ENCODE measurements around the gene CYP19A1. TPM values are rescaled to one million over a fixed set of nuclear protein-coding genes. Genes with fewer than 3 reads are reported as not detected.

Gene CYP19A1
- total and polyA plus RNA-seq, 2 of the 8 experiments (the other 6 are each of a cell fraction or from before 2014, with no cell fraction given) = not detected

DNA sequence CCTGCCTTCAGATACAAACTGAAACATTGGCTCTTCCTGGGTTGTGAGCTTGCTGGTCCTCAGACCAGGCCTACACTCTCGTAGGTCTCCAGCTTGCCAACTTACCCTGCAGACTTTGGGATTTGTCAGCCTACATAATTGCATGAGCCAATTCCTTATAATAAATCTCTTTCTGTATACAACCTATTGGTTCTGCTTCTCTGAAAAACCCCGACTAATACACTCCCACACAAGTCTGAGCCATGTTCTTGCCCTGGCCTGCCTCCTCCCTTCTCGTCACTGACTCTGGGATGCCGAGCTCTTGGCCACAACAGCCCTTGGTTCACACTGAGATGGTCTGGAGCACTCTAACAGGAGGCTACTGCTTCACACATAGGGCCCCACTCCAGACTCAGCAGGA lies 9.5 kb downstream of the CYP19A1 start:
- H3K14ac ChIP-seq (ENCODE audit: insufficient read length) = no peak overlapping the region
- H3K9ac ChIP-seq (replicated peaks in 1 of 4; ENCODE audit: extremely low read depth in 1 of 4, low read depth in 3 of 4, low read length in 3 of 4) = no peak overlapping the region
- no peak overlapping the region for H4K5ac ChIP-seq (ENCODE audit: insufficient read length, low read depth, low read length)
- no peak overlapping the region for H3K27ac ChIP-seq (ENCODE audit: low read depth, low read length)
- H3K4ac ChIP-seq (replicated peaks; ENCODE audit: insufficient read length, low read depth, low read length) = no peak overlapping the region
- no peak overlapping the region for H3K23ac ChIP-seq (ENCODE audit: insufficient read length)
- TF ChIP-seq USF2 (IDR thresholded peaks at IDR 0.05; ENCODE audit: low read length) (no peak), NRF1 (IDR thresholded peaks at IDR 0.05; ENCODE audit: low read depth, low read length) (no peak), BACH1 (IDR thresholded peaks at IDR 0.05; ENCODE audit: low read length) (no peak), SP1 (IDR thresholded peaks at IDR 0.05; ENCODE audit: low read depth, low read length) (no peak), KDM1A (IDR thresholded peaks at IDR 0.05; ENCODE audit: borderline replicate concordance, low read length) (no peak), CREB1 (IDR thresholded peaks at IDR 0.05) (no peak), TCF12 (IDR thresholded peaks at IDR 0.05; ENCODE audit: low read depth, low read length) (no peak), TAF1 (IDR thresholded peaks at IDR 0.05; ENCODE audit: low read depth, low read length) (no peak)
- no peak overlapping the region for H3K56ac ChIP-seq (replicated peaks; ENCODE audit: insufficient read length, low read depth, low read length)
- no peak overlapping the region for H2BK15ac ChIP-seq (ENCODE audit: low read length)
- no peak for FAIRE-seq
- no peak overlapping the region for H2BK20ac ChIP-seq (ENCODE audit: low read length)
- no peaks in the 10 kb centered on the region for H3K23me2 ChIP-seq (ENCODE audit: low read depth, low read length)
- 88% methylated on average over 4 of the region's 4 CpGs; no CpG with 5 or more reads in 1 of the 2 experiments for WGBS, 2 experiments (ENCODE audit: extremely low coverage in 1 of 2, insufficient coverage in 1 of 2, insufficient read length in 1 of 2, insufficient replicate concordance in 2 of 2, low coverage in 1 of 2, low lambda C conversion rate in 2 of 2, missing lambda C conversion rate in 1 of 2)
- H2AK5ac ChIP-seq (ENCODE audit: low read depth, low read length) = no peak overlapping the region
- no peaks in the 10 kb centered on the region for H3K9me3 ChIP-seq (ENCODE audit: insufficient read depth in 2 of 2, low read depth in 1 of 2, low read length in 1 of 2)
- no peak overlapping the region for H4K91ac ChIP-seq (replicated peaks; ENCODE audit: insufficient read length, low read length)
- no peak overlapping the region for H3K4me2 ChIP-seq (ENCODE audit: insufficient read depth in 1 of 2, low read depth in 2 of 2, low read length in 2 of 2)
- no peaks in the 10 kb centered on the region for H3K79me1 ChIP-seq (ENCODE audit: low read depth, low read length)
- no peak overlapping the region for H2BK120ac ChIP-seq (replicated peaks; ENCODE audit: low read depth, low read length)
- CTCF ChIA-PET (ENCODE audit: partially characterized antibody) = interaction anchor here (0.9 to 1.1 kb wide), 3 partner anchors 42 to 166 kb away, joined by 3 read pairs; no protein-coding TSS in a partner anchor
- DNase-seq (ENCODE audit: low read depth in 1 of 2, low spot score in 2 of 2) = no peak
- no peaks in the 10 kb centered on the region; a peak in 1 of 7 replicates for H3K27me3 ChIP-seq (replicated peaks in 1 of 4; ENCODE audit: control insufficient read depth in 3 of 4, extremely low read depth in 1 of 4, insufficient read depth in 3 of 4, low read length in 3 of 4)
- POLR2A ChIA-PET (ENCODE audit: partially characterized antibody) = no interaction called here
- H3K4me3 ChIP-seq (ENCODE audit: extremely low read depth in 1 of 4, insufficient read depth in 2 of 4, low read depth in 3 of 4, low read length in 4 of 4) = no peak overlapping the region
- no peaks in the 10 kb centered on the region for H3K36me3 ChIP-seq (ENCODE audit: control insufficient read depth in 2 of 4, insufficient read depth in 4 of 4, low read length in 3 of 4)
- no peak overlapping the region for H2BK5ac ChIP-seq (ENCODE audit: low read depth, low read length)
- H3K18ac ChIP-seq (ENCODE audit: extremely low read depth, low read length) = no peak overlapping the region
- no peaks in the 10 kb centered on the region for H3K4me1 ChIP-seq (replicated peaks in 1 of 4; ENCODE audit: control insufficient read depth in 3 of 4, insufficient read depth in 4 of 4, low read length in 3 of 4)
- no peak overlapping the region for H2BK12ac ChIP-seq (ENCODE audit: low read depth, low read length)
- H4K8ac ChIP-seq (ENCODE audit: extremely low read depth, insufficient read depth, low read length) = no peak overlapping the region
- H2AFZ ChIP-seq (ENCODE audit: low read length) = no peak overlapping the region
- H3K79me2 ChIP-seq (ENCODE audit: control insufficient read depth in 1 of 2, insufficient read depth in 2 of 2, low read length in 2 of 2) = no peaks in the 10 kb centered on the region
- H4K20me1 ChIP-seq (replicated peaks in 1 of 2; ENCODE audit: control insufficient read depth in 1 of 2, insufficient read depth in 2 of 2, low read length in 2 of 2) = no peaks in the 10 kb centered on the region
